ENCODE measurements around the gene ZDHHC11B.
"Not testable (repeated sequence)": the region's sequence is repeated elsewhere in the genome, so short reads cannot be mapped to it uniquely, and the experiment has no call there.

The ZDHHC11B gene

DNA sequence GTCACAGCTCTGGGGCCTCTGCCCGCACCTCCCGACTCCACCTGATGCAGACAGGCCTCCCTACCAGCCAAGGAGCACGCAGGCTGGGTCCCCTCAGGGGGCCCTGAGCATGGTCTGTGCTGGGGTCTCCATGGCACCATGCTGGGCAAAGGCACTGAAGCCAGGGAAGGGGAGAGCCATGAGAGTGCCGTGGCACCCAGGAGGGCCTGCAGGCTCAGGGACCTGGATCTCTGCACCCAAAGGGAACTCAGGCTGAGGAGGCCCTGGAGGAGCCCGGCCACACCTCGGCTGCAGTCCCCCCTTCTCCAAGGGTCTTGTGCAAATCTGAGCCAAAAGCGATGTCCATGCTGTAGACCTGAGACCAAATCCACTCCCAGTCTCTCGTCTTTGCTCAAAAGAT is 32.5 kb downstream of the ZDHHC11B start:
- DNase-seq: peak; percentile 6 to 8

DNA sequence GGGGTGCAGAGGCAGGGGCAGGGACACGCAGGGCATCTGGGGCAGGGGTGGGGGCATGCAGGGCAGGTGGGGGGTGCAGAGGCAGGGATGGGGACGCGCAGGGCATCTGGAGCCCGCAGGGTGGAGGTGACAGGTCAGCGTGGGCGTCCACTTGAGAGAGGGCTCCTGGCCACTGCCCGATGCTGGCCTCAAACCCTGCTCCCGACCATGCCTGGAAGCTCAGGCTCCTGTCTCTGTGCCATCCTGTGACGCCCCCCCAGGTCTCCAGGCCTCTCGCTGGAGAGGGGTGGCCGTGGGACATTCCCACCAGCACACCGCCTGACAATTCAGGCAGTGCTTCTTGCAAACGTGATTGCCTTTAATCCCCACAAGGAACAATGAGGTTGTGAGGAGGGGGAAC is 33.0 kb downstream of the ZDHHC11B start:
- DNase-seq: peak; percentile 5 to 7

DNA sequence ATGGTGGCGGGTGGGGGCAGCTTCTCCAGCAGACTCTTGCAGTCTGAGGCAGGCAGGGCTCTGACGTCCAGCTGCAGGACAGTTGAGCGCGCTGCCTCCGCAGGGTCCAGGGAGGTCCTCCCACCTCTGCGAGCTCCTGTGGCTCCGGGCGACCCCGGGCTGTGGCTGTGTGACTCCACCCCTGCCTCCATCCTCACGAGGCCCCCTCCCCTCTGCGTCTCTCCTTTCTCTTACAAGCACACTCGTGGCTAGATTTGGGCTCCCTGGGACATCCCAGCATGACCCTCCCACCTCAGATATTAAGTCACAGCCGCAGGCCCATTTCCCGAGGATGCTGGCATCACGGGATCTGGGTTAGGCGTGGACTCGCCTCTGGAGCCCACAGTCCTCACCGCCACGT is 34.3 kb downstream of the ZDHHC11B start:
- peak; percentile 11 to 14 for DNase-seq

DNA sequence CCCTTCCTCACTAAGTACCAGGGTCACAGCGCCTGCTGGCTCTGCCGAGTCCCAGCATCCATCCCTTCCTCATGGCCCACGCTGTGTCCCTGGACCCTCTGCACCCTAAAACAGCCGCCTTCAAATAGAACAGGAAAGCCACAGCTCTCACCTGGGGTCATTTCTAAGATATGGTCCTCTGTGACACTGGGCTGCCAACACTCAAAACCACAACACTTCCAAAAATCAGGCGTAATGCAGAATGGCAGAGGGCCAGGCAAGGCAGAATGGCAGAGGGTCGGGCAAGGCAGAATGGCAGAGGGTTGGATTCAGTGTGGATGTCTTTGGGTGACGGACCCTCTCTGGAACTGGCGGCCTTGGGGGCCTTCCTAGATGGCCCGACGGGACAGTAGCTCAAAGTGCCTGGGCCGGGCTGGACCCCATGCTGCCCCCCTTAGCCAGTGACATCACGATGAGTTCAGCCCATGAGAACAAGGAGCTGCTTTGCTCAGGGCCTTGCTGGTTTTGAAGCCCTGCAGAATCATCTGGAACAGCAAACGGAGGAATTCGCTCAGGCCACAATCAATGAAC is 35.3 kb downstream of the ZDHHC11B start:
- DNase-seq: peak; percentile 11 to 14

DNA sequence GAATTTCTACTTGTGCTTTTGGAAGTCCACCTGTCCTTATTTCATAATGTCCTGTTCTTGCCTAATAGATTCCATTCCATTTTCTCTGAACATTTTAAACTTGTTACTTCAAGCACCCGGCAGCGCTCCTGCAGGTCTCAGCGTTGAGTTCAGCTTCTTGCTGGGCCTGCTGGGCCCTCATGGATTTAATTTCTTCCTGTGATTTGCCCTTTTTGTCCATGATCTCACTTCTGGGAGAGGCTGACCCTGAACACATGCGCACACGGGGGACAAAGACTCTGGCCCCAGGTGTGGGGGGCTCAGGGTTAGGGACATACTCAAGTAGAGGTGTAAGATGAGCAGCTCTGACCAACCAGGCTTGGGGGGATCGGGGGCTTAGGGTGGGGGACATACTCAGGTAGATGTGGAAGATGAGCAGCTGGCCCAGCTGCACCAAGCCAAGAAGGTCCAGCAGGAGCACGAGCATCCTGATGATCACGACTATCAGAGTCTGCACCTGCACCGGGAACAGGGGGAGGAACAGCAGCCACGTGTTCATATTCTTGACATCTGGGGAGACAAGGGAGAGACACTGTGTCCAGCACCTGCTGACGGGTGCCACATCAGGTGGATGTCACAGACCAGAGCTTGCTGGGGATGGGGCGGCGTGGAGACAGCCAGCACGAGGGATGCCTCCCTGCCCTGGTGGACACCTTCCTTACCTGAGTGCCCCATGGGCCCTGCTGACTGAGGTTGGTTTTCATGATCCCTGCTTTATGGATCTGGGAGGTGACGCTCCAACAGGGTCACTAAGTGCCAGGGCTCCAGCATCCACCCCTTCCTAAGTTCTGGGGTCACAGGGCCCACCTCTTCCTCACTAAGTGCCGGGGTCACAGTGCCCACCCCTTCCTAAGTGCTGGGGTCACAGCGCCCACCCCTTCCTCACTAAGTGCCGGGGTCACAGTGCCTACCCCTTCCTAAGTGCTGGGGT is 36.2 kb downstream of the ZDHHC11B start:
- DNase-seq: peak; percentile 9 to 18

DNA sequence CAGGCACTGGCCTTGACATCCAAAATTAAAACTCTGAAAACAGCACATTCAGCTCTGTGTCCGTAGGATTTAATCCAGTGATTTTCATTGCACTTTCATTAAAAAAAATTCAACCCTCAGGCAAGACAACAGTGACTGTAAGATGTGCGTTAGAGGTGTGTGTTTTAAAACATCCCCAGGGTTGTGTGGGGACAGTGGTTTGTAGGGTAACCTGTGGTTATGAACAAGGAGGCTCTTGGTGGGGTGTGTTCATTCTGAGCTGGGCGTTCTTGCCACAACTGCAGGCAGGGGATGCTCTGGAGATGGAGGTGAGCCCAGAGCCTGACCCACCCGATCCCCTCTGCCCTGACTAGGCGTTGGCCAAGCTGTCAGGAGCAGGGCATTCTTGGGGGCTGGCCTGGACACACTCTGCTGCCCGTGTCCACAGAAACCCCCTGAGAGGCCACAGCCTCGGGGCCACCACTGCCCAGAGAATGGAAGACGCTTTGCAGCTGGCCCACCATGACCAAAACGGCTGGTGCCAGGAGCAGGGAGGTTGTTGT is 37.2 kb downstream of the ZDHHC11B start:
- DNase-seq: not testable (repeated sequence)

DNA sequence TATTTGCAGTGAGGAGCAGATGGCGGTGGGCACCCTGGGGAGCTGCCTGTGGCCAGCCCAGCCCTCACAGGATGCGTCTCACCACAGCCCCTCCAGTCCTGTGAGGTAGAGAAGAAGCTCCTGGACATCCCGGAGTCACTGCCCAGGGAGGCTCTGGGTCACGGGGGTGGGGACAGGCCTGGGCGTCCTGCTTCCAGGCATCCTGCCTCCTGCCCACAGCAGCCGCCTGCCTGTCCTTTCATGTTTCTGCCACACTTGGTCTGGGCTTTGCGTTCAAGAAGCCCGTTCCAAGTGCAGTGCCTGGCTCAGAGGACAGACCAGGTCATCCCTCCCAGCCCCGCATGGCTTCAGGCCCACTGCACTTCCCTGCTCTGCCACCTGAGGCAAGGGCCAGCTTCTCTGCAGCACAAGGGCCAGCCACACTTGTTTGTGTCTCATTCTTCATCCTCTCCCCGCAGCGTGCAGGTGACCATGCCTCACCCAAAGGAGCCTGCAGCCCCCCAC is 38.2 kb downstream of the ZDHHC11B start:
- DNase-seq: no peak

DNA sequence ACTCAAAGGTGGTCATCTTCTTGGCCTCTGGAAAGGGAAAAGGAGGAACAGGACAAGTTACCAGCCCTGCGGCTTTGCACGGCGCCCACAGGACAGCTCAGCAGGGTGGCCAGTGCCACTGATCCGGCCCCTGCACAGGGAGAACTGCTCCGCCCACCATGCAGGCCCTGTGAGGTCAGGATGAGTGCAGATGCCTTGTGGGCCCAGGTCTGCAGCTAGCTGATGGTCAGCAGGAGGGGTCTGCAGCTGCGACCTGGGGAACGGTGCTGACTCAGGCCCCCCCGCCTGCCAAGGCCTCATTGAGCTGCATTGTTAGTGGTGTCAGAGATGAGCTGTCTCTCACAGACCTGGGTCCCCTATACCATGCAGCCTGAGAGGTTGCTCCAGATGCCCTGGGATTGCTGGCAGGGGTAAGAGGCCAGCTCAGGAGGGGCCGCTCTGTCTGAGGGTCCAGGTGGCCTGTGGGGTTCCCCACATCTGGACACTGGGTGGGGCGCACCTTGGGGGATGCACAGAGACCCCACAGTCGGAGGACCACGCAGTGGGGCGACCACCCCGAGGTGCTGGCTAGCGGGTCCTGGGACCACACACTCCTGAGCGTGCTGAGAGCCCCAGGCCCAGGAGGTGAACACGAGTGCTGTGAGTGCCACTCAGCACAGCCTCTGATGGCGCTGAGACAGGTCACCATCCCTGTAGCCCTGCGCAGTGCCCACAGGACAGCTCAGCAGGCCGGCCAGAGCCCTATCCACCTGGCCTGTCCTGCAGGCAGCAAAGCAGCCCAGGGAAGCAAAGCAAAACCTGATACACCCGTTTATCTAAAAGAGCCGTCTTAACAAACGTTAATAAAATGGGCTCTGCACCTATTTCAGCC is 39.0 kb downstream of the ZDHHC11B start:
- DNase-seq: not testable (repeated sequence)

DNA sequence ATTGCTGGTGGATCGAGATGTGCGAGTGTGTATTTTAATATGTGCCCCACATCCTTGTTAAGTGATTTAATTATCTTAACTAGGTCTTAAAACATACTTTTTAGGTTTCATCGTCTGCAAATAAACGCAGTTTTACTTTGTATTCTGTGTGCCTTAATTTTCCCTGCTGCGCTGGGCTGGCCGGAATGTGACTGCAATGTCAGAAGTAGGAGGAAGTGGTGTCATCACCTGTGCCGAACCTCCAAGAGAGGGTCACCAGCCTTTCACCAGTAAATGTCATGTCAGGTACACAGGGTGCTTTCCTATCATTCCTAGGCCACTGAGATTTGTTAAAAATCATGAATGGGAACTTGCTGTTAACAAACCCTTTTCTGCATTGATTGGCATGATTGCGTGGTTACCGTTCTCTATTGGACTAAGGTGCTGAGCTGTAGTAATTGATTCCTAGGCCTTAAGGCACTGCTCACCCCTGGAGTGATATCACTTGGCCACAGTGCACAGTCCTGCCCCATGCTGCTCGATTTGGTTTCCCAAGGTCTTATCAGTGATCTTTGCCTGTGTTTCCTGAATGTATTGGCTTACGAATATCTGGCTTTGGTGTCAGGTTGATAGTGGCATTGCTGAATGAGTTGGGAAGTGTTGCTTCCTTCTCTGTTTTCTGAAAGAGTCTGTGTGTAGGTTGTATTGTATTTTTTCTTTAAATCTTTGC is 40.7 kb downstream of the ZDHHC11B start:
- DNase-seq: not testable (repeated sequence)

DNA sequence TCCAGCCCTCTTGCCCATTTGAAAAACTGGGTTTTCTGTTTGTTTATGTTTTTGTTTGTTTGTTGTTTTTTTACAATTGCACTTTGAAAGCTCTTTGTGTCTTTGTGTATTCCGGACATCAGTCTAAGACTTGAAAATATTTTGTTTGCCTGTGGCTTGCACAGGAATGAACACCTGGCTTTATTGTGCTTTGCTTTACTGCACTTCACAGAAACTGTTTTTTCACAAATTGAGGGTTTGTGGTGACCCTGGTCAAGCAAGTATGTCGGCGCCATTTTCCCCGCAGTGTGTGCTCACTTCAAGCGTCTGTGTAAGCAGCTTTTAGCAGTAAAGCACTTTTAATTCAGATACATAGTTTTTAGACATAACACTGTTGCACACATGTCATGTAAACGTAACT is 42.3 kb downstream of the ZDHHC11B start:
- not testable (repeated sequence) for DNase-seq

DNA sequence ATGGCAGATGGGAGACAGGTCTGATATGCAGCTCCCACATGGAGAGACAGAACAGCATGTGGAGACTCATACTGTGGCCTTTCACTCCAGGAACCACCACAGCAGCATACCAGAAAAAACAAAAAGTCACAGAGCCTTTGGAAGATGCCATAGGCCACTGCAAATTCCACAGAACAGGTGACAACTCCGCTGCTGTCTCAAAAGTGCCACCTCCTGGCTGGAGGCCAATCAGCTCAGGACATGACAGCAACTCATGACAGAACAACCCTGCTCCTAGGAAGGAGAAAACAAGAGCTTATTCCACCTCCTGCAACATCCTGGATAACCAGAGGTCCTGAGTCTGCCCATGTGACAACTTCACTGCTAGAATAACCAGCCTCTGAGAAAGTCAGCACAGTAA is 50.4 kb downstream of the ZDHHC11B start:
- DNase-seq: not testable (repeated sequence)

DNA sequence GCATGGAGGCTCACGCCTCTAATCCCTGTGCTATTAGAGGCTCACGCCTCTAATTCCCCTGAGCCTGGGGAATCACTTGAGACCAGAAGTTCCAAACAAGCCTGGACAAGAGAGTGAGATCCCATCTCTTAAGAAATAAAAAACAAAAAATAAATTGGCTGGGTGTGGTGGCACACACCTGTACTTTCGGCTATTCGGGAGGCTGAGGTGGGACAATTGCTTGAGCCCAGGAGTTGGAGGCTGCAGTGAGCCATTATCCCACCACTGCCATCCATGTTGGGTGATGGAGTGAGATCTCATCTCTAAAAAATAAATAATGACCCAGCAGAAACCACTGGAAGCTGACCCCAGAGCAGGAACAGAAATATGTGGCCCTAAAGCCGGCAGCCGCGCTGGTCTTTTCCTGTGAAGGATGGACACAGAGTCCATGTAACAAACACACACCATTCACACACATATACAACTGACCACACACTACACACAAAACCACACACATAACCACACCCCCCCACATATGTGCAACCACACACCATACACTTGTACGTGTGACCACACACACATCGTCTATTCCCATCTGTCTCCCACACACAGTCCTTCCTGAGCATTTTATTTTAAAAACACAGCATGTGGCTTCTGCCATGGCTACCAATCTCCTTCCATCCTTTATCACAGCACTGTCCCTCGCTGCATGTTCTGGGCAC is 51.6 kb downstream of the ZDHHC11B start:
- not testable (repeated sequence) for DNase-seq

DNA sequence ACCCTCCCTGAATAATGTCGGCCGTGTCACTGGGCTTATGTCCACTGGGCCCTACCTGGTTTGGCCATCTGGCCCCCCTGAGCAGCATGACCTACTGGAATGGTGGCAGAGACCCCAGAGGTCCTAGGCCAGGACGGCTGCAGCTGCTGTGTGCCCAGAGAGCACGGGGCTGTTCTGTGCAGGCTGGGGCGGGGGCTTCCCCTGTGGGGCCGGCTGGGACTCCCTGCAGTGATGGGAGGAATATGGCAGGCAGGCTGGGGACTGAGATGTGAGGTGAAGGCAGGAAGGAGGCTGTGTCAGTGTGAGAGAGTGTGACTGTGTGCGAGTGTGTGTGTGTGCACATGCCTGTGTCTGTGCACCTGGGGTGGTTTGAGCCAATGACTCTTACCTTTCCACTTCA is 55.3 kb downstream of the ZDHHC11B start:
- not testable (repeated sequence) for DNase-seq

DNA sequence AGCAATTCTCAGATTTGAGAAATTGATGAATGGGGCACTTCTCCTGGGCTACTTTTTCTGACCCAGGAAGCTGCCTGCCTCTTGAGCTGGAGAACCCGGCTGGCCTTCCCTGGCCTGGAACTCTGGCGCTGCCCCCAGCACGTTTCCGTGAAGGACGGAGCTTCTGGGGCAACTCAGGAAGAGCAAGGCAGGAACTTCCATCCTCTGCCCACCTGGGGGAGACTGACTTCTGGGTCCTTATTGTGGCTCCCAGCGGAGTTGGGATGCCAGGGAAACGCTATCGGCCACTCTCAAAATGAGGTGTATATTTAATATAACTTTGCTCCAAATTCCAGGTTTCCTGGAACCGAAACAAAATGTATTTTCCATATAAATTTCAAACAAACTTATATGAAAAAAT is 57.4 kb downstream of the ZDHHC11B start:
- not testable (repeated sequence) for DNase-seq

DNA sequence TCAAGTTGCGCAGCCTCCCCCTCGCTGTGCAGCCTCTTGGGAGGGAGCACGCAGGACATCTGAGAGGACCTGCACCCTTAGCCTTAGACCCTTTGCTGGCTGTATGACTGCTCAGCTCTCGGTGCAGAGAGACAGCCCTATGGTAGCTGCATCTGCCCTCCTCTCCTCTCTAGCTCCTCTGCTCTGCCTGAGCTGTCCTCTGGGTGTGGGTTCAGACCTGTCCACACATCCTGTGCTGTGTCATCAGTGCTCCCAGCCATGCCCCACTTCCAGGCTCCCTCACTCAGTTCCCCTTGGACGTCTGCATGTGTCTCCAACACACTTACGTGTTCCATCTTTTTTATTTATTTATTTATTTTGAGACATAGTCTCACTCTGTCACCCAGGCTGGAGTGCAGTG is 60.7 kb downstream of the ZDHHC11B start:
- DNase-seq: not testable (repeated sequence)

DNA sequence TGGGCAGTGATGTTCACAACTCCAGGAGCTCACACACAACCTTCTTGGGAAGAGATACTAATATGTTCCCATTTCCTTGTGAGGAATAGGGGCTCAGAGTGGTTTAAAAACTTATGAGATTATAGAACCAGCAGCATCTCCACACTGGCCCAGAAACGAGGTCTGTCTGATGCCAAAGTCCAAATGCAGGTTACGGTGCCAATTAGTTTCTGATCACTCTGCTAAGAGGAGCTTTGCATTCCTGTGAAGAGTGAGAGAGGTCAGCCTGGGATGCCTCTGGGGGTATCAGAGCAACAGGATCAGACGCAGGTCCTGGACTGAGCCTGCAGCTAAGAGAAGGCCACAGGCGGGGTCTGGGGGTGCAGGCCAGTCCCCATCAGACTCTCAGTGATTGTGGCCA is 61.2 kb downstream of the ZDHHC11B start:
- DNase-seq: not testable (repeated sequence)

DNA sequence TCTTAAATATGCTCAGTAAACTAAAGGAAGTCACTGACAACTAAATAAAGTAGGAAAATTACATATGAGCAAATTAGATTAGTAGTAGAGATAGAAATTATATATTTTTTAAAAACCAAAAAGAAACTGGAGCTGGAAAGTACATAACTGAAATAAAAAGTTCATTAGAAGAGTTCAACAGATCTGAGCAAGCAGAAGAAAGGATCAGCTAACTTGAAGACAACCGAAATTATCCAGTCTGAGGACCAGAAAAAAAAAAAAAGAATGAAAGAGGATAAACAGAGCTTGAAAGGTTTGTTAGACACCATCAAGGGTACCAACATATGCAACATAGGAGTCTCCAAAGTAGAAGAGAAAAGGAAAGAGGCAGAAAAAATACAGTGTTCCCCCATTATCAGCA is 65.2 kb downstream of the ZDHHC11B start:
- not testable (repeated sequence) for DNase-seq

DNA sequence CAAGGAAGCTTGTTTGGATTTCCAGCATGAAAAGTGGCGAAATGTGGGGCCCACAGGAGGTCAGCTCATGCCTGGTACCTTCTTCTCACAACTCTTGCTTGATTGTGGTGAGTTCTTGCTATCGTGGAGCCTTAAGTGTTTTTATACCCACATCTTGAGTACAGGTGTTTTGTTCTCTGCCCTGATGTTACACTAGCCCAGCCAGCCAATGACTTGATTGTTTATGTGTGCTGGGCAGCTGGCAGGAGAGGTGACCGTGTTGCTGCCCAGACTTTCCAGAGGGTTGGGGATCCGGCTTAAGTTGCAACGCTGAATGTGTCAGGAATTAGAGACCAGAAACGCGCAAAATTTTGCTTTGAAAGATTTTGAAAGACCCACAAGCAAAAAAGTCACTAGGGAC is 67.4 kb downstream of the ZDHHC11B start:
- DNase-seq: no peak

DNA sequence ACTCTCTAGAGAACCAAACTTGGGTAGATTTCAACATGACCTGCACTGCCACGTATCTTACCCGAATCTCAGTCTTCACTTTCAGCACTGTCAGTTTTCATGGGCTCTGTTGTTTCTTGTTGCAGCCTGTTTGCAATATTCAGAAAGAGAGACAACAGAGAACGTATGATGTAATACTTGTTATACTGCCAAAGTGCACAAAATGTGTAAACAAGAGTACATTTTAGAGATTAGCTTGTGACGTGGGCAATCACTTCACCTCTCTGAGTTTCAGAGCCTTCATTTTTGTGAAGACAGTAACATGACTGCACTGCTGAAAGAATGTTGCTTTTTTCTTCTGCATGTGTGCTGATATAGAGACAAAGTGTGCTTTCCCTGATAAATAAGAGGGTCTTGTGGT is 67.8 kb downstream of the ZDHHC11B start:
- DNase-seq: not testable (repeated sequence)

DNA sequence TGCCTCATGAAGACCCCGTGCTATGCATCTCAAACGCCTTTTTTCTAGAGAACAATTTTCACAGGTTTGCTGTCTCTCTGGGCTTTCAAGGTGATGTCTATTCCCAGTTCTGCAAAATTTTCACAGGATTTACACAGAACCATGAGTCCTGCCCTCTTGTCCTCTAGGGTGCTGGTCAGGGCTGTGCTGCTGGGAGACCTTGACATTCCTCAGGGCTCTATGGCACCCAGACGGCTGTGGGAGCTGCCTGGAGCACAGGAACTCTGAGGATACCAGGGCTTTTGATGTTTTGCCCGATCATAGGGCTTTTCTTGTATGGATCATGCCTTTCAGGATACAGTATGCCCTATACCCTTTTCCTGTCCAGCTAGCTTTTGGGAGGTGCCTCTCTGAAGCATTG is 68.9 kb downstream of the ZDHHC11B start:
- DNase-seq: not testable (repeated sequence)
